ENCODE results near the gene SPOCK1. TPM values are rescaled to one million over a fixed set of nuclear protein-coding genes. Genes with fewer than 3 reads are reported as not detected.

SPOCK1 gene
- total and polyA plus RNA-seq, 2 donors (not counting 3 experiments of a cell fraction or from before 2014, with no cell fraction given), result 144 to 280 TPM

DNA sequence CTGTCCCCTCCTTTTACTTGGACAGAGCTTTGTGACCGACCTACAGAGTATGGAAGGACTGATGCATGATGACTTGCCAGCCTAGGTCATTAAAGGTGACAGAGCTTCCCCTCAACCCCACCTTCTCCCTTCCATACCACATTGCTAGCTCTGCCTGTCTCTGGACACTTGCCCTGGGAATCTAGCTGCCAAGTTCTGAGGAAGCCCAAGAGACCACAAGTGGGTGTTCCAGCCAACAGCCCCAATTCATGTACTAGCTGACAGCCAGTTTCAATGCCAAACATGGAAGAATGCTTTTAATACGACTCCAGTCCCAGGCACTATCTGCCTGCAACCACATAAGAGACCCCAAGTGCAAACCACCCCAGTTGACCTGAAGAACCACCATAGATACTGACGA, 477.1 kb downstream of the SPOCK1 start:
- H3K4me2 ChIP-seq (ENCODE audit: insufficient read depth, low read length), result no peak overlapping the region
- no peaks in the 10 kb centered on the region for H3K27me3 ChIP-seq (ENCODE audit: control insufficient read depth in 2 of 2, insufficient read depth in 2 of 2, low read length in 2 of 2)
- H2AFZ ChIP-seq (ENCODE audit: low read depth, low read length), result no peak overlapping the region
- no peak overlapping the region for H3K9ac ChIP-seq (replicated peaks; ENCODE audit: extremely low read depth, insufficient read depth, low read length)
- dilution Hi-C loops (cut with MboI; ENCODE audit: extremely low pct_ligation_motif_present, low sequenced_read_pairs) (no loop called here), intact Hi-C loops (cut with micrococcal nuclease) (no loop called here)
- H3K36me3 ChIP-seq (ENCODE audit: control insufficient read depth in 2 of 2, extremely low read depth in 1 of 2, insufficient read depth in 2 of 2, low read length in 2 of 2), result no peaks in the 10 kb centered on the region
- H3K4me1 ChIP-seq (ENCODE audit: control insufficient read depth, extremely low read depth, insufficient read depth, low read length), result no peaks in the 10 kb centered on the region
- BruUV-seq (replicated peaks), result no TSS peak
- no peak overlapping the region for H3K4me3 ChIP-seq (replicated peaks in 1 of 3; ENCODE audit: insufficient read depth in 1 of 3, low read depth in 1 of 3, low read length in 3 of 3)
- CTCF ChIA-PET, result interaction anchor here (1.0 to 1.5 kb wide), 2 partner anchors 16 to 53 kb away, joined by 3 read pairs; no protein-coding TSS in a partner anchor
- TF ChIP-seq GATA2 (IDR thresholded peaks at IDR 0.05; ENCODE audit: insufficient read depth, insufficient read length, low read depth, low read length) (no peak), MYC (IDR thresholded peaks at IDR 0.05; ENCODE audit: low read depth, low read length) (no peak), JUN (IDR thresholded peaks at IDR 0.05; ENCODE audit: borderline replicate concordance, insufficient read depth, insufficient read length, low read depth) (no peak), POLR2A (IDR thresholded peaks at IDR 0.05; ENCODE audit: low read depth, low read length) (no peak), EZH2 (IDR thresholded peaks at IDR 0.05; ENCODE audit: borderline replicate concordance, low read depth, low read length, severe bottlenecking) (no peak), POLR2AphosphoS5 (IDR thresholded peaks at IDR 0.05; ENCODE audit: insufficient read depth, low read depth, low read length) (no peak), FOS (IDR thresholded peaks at IDR 0.05; ENCODE audit: borderline replicate concordance, insufficient read depth, low read length) (no peak)
- TF ChIP-seq, protein P1, sequence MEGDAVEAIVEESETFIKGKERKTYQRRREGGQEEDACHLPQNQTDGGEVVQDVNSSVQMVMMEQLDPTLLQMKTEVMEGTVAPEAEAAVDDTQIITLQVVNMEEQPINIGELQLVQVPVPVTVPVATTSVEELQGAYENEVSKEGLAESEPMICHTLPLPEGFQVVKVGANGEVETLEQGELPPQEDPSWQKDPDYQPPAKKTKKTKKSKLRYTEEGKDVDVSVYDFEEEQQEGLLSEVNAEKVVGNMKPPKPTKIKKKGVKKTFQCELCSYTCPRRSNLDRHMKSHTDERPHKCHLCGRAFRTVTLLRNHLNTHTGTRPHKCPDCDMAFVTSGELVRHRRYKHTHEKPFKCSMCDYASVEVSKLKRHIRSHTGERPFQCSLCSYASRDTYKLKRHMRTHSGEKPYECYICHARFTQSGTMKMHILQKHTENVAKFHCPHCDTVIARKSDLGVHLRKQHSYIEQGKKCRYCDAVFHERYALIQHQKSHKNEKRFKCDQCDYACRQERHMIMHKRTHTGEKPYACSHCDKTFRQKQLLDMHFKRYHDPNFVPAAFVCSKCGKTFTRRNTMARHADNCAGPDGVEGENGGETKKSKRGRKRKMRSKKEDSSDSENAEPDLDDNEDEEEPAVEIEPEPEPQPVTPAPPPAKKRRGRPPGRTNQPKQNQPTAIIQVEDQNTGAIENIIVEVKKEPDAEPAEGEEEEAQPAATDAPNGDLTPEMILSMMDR (IDR thresholded peaks at IDR 0.05; ENCODE audit: extremely low read depth in 1 of 2, insufficient read depth in 1 of 2, low read depth in 1 of 2, low read length in 2 of 2), result no peak
- TF ChIP-seq, protein P2, sequence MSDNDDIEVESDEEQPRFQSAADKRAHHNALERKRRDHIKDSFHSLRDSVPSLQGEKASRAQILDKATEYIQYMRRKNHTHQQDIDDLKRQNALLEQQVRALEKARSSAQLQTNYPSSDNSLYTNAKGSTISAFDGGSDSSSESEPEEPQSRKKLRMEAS (IDR thresholded peaks at IDR 0.05; ENCODE audit: insufficient read depth, insufficient read length), result no peak
- peaks cover 2% of the 10 kb centered on the region for H4K20me1 ChIP-seq (replicated peaks; ENCODE audit: control insufficient read depth, extremely low read depth, insufficient read depth, low read length)
- DNase-seq (ENCODE audit: low read depth, low spot score), result no peak
- no peak for FAIRE-seq
- POLR2A ChIA-PET, result no interaction called here
- no peaks in the 10 kb centered on the region for H3K9me1 ChIP-seq (replicated peaks; ENCODE audit: control insufficient read depth, extremely low read depth, insufficient read depth, low read length)
- no peaks in the 10 kb centered on the region for H3K79me2 ChIP-seq (ENCODE audit: control insufficient read depth, insufficient read depth, low read length)
- no peak overlapping the region for H3K27ac ChIP-seq (ENCODE audit: insufficient read depth, low read depth, low read length)
- H3K9me3 ChIP-seq (replicated peaks; ENCODE audit: control insufficient read depth, insufficient read depth, low read length), result no peaks in the 10 kb centered on the region

All from endothelial cell of umbilical vein (primary cell).